Activated CD4-positive, alpha-beta T cell treated with anti-CD3 and anti-CD28 coated beads, Interleukin-2, amount 10 ng/mL, durations not matched to agents 7 days and 5 days (primary cell): Measurements from ENCODE around the gene PITRM1. TPM values are rescaled to one million over a fixed set of nuclear protein-coding genes. Genes with fewer than 3 reads are reported as not detected.
A peak's percentile ranks its signal among the peaks of the same experiment; 100 is the strongest.
"Not testable (repeated sequence)": the region's sequence is repeated elsewhere in the genome, so short reads cannot be mapped to it uniquely, and the experiment has no call there.

Source experiments
- CTCF ChIA-PET: fragments of 350-600 bp; sonication (Branson Sonifier 250); formaldehyde crosslinking; loops from one replicate; lab custom pipeline; 2021; ENCODE audit warnings: antibody characterized with exemption; lab: Charles Lee
- POLR2A ChIA-PET: fragments of 350-600 bp; sonication (Branson Sonifier 250); formaldehyde crosslinking; loops from one replicate; lab custom pipeline; 2021; ENCODE audit warnings: antibody characterized with exemption; lab: Charles Lee
- DNase-seq: peaks from one replicate; pipeline ENCODE4 v3.0.0-alpha.2; 2020
- H3K27ac Mint-ChIP-seq: one replicate; pipeline ENCODE4 v1.8.0; 2021; ENCODE audit warnings: mild to moderate bottlenecking, moderate library complexity, mixed read lengths
- H3K27me3 Mint-ChIP-seq: one replicate; pipeline ENCODE4 v1.8.0; 2021; ENCODE audit warnings: mixed read lengths
- H3K36me3 Mint-ChIP-seq: one replicate; pipeline ENCODE4 v1.8.0; 2021; ENCODE audit warnings: low read depth, mixed read lengths
- H3K4me1 Mint-ChIP-seq: one replicate; pipeline ENCODE4 v1.8.0; 2021; ENCODE audit warnings: mixed read lengths
- H3K4me3 Mint-ChIP-seq: one replicate; pipeline ENCODE4 v1.8.0; 2021; ENCODE audit warnings: mild to moderate bottlenecking, moderate library complexity, mixed read lengths
- H3K9me3 Mint-ChIP-seq: one replicate; pipeline ENCODE4 v1.8.0; 2021; ENCODE audit warnings: mixed read lengths
- total RNA-seq, 2 experiments: library from RNA; stranded (reverse); gene quantifications; one replicate each; pipeline ENCODE4 v1.2.3, GENCODE V29; 2021

Gene PITRM1, protein sequence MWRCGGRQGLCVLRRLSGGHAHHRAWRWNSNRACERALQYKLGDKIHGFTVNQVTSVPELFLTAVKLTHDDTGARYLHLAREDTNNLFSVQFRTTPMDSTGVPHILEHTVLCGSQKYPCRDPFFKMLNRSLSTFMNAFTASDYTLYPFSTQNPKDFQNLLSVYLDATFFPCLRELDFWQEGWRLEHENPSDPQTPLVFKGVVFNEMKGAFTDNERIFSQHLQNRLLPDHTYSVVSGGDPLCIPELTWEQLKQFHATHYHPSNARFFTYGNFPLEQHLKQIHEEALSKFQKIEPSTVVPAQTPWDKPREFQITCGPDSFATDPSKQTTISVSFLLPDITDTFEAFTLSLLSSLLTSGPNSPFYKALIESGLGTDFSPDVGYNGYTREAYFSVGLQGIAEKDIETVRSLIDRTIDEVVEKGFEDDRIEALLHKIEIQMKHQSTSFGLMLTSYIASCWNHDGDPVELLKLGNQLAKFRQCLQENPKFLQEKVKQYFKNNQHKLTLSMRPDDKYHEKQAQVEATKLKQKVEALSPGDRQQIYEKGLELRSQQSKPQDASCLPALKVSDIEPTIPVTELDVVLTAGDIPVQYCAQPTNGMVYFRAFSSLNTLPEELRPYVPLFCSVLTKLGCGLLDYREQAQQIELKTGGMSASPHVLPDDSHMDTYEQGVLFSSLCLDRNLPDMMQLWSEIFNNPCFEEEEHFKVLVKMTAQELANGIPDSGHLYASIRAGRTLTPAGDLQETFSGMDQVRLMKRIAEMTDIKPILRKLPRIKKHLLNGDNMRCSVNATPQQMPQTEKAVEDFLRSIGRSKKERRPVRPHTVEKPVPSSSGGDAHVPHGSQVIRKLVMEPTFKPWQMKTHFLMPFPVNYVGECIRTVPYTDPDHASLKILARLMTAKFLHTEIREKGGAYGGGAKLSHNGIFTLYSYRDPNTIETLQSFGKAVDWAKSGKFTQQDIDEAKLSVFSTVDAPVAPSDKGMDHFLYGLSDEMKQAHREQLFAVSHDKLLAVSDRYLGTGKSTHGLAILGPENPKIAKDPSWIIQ
- total RNA-seq, result 10 to 100 TPM; 57.4 to 58.0 TPM

GRCh38 chr10:3172446-3173170, at the start of gene PITRM1:
Gene PITRM1 (minus strand): TSS chr10:3172782. CDS start chr10:3172772, 10 bp downstream.
- ChIA-PET POLR2A (interaction anchor here (0.5 to 1.0 kb wide), 2 partner anchors 25 to 60 kb away, joined by 3 to 4 read pairs; no protein-coding TSS in a partner anchor), CTCF (interaction anchor here (1.1 to 1.2 kb wide), 2 partner anchors 9 to 21 kb away, joined by 4 read pairs; no protein-coding TSS in a partner anchor)
- peaks cover 2% of the 10 kb centered on the region for H3K9me3 Mint-ChIP-seq
- peak; percentile 99 for DNase-seq
- peaks cover 27% of the 10 kb centered on the region for H3K27me3 Mint-ChIP-seq
- H3K4me3 Mint-ChIP-seq, result peak within 1 kb of the TSS; percentile 89
- peaks cover 20% of the 10 kb centered on the region for H3K36me3 Mint-ChIP-seq
- peak within 1 kb of the TSS; percentile 88 for H3K27ac Mint-ChIP-seq
- peaks cover 17% of the 10 kb centered on the region for H3K4me1 Mint-ChIP-seq

DNA sequence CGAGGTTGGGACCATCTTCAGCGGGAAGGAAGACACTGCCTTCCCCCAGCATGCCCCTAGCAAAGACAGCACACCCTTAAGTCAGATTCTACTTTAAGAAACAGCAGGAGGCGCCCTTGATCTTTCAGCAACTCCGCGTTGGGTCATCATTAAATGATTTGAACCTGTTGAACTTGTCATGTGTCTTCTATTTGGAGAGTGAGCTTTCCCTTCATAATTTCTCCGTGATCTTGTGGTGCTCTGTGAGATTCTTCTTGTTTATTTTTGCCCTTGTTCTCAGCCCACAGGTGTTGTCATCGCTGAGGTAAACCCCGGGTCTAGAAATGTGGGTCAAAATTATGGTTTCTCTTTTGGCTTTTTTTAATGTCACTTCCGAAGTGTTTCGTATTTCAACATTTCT, 49.5 kb upstream of the PITRM1 start:
- Mint-ChIP-seq H3K27me3 (peaks cover 11% of the 10 kb centered on the region), H3K27ac (no peak overlapping the region), H3K4me1 (peaks cover under 1% of the 10 kb centered on the region), H3K9me3 (no peaks in the 10 kb centered on the region), H3K36me3 (no peaks in the 10 kb centered on the region), H3K4me3 (no peak overlapping the region)
- no peak for DNase-seq
- ChIA-PET POLR2A (no interaction called here), CTCF (no interaction called here)

GRCh38 chr10:3221601-3222000, 49.0 kb upstream of the PITRM1 start:
- DNase-seq, H3K9me3 Mint-ChIP-seq, H3K36me3 Mint-ChIP-seq, H3K4me3 Mint-ChIP-seq, H3K27ac Mint-ChIP-seq, CTCF ChIA-PET, H3K27me3 Mint-ChIP-seq, POLR2A ChIA-PET, H3K4me1 Mint-ChIP-seq: not testable (repeated sequence)

DNA sequence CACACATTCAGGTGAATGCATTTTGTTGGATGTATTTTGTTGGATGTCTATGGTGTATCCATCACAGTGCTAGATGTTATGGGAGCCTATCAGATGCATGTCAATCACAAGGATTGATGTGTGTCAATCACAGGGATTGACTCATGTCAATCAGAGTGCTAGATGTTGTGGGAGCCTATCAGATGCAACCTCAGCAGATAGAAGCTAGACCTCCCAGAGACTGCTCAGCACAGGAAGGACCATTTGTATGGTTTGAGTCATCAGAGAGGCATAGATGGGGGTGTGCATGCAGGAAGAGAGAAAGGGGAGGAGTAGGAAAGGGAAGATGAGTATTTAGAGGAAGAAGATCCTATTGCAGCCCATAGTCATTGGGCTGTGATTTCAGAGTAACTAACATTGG, 48.3 kb upstream of the PITRM1 start:
- DNase-seq, result no peak
- CTCF ChIA-PET, result no interaction called here
- Mint-ChIP-seq H3K9me3 (no peaks in the 10 kb centered on the region), H3K27me3 (peaks cover 10% of the 10 kb centered on the region), H3K36me3 (no peaks in the 10 kb centered on the region), H3K4me3 (no peak overlapping the region), H3K4me1 (no peaks in the 10 kb centered on the region), H3K27ac (no peak overlapping the region)
- POLR2A ChIA-PET, result no interaction called here

DNA sequence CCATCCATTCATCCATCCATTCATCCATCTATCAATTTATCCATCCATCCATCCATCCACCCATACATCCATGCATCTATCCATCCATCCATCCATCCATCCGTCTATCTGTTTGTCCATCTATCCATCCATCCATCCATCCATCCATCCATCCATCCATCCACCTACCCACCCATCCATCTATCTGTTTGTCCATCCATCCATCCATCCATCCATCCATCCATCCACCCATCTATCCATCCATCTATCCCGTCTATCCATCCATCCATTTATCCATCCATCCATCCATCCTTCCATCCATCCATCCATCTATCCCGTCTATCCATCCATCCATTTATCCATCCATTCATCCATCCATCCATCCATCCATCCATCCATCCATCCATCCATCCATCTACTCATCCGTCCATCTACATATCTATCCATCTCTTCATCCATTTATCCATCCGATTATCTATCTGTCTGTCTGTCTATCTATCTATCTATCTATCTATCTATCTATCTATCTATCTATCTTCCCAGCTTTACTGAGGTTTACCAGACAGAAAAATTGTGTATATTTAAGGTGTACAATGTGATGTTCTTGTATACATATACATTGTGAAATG, 46.5 kb upstream of the PITRM1 start:
- H3K9me3 Mint-ChIP-seq, DNase-seq, POLR2A ChIA-PET, H3K27ac Mint-ChIP-seq, H3K36me3 Mint-ChIP-seq, H3K27me3 Mint-ChIP-seq, H3K4me1 Mint-ChIP-seq, H3K4me3 Mint-ChIP-seq: not testable (repeated sequence)
- CTCF ChIA-PET, result interaction anchor here (0.7 kb wide), 1 partner anchor 11 kb away, joined by 3 read pairs; no protein-coding TSS in a partner anchor

DNA sequence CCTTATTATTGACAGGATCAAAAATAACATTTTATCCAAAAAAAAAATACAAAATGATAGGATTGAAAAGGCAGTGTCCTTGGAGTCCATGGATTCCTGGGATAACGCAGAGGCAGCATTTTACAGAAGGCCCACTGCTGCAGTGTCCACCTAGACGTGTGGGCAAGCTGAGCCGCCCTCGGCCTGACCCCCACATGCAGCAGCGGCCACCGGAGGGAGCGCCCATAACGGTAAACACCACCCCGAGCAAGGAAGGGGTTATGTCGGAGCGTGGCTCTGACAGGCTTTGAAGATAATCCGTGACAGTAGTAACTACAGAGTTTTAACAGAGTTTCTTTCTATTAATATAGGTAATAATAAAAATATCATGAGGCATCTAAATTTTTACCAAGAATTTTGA, 45.3 kb upstream of the PITRM1 start:
- ChIA-PET POLR2A (no interaction called here), CTCF (no interaction called here)
- Mint-ChIP-seq H3K4me1 (no peaks in the 10 kb centered on the region), H3K4me3 (no peak overlapping the region), H3K27ac (no peak overlapping the region), H3K9me3 (no peaks in the 10 kb centered on the region), H3K27me3 (peaks cover 12% of the 10 kb centered on the region), H3K36me3 (no peaks in the 10 kb centered on the region)
- no peak for DNase-seq

DNA sequence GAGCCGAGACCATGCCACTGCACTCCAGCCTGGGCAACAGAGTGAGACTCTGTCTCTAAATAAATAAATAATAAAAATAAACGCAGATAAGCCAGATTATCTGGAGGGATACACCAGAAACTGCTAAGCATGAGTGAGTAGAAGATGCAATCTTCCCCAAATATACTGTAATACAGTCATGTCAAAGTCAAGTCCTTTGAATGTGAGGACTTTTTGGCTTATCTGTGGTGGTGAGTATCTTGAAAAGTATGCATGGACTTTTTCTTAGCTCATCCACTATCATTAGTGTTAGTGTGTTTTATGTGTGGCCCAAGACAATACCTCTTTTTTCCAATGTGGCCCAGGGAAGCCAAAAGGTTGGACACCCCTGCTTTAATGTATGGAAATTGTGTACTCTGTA, 44.7 kb upstream of the PITRM1 start:
- DNase-seq, result no peak
- H3K36me3 Mint-ChIP-seq, result no peaks in the 10 kb centered on the region
- peaks cover 12% of the 10 kb centered on the region for H3K27me3 Mint-ChIP-seq
- H3K4me3 Mint-ChIP-seq, result no peak overlapping the region
- ChIA-PET CTCF (no interaction called here), POLR2A (no interaction called here)
- no peak overlapping the region for H3K27ac Mint-ChIP-seq
- no peaks in the 10 kb centered on the region for H3K9me3 Mint-ChIP-seq
- no peaks in the 10 kb centered on the region for H3K4me1 Mint-ChIP-seq

DNA sequence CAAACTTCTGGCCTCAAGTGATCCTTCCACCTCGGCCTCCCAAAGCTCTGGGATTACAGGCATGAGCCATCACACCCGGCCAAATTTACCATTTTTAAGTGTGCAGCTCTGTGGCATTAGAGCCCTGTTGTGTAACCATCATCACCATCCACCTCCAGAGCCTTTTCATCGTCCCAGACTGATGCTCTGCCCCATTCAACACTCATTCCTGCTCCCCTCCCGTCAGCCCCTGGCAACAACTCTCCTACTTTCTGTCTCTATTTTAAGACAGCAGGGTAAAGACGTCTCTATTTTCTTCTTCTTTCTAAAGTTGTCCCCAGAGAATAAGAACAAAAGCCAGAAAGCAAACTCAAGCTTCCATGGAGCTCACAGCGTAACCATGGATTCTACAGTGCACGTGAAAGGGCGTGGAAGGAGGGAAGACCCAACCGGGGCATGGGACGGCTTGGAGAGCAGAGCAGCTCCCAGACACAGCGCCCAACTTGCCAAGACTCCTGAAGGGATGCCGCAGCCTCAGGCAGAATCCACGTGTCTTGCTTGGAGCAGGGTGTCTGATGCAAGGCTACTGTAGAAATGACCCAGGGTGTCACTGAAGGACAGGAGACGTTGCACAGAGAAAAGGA, 42.7 kb upstream of the PITRM1 start:
- no peaks in the 10 kb centered on the region for H3K36me3 Mint-ChIP-seq
- H3K4me1 Mint-ChIP-seq, result no peaks in the 10 kb centered on the region

DNA sequence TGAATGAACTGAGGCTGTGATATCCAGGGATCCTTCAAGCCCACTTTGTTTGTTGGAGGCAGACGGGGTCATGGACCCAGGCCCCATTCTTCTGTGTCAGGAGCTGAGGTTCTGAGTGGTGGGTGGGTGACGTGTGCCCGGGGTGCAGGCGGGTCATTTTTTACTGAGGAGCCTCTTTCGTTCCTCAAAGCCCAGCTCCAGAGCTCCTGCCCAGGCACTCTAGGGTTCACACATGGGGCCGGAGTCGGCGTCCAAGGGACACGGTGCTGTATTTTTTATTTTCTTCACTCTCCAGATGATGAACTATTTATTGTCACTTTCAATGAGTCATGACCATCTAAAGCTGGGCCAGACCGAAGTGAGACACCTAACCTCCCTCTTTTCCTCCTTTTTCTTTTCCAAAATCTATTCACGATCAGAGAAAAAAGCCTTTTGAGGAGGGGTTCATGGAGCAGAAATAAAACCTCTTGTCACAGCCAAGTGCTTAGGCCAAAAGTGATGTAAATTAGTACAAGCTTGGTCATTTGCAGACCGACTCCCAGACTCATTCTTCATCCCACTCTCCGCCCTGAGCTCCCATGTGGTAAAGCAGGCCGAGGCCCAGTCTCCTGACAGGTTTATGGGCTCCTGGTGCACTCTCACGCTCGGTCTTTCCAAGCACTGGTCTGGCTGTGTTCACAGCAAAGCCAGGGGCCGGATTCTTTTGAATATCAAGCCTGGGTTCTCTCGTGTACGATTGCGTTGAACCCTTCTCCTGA, 41.4 kb upstream of the PITRM1 start:
- Mint-ChIP-seq H3K9me3 (no peaks in the 10 kb centered on the region), H3K27me3 (peaks cover 25% of the 10 kb centered on the region), H3K36me3 (no peaks in the 10 kb centered on the region), H3K27ac (no peak overlapping the region), H3K4me1 (no peaks in the 10 kb centered on the region), H3K4me3 (no peak overlapping the region)
- no peak for DNase-seq
- ChIA-PET CTCF (interaction anchor here (0.6 kb wide), 1 partner anchor 563 kb away, joined by 3 read pairs; no protein-coding TSS in a partner anchor), POLR2A (no interaction called here)

More for the DNA sequence above, 42.7 kb upstream of the PITRM1 start:
- POLR2A ChIA-PET, result no interaction called here
- CTCF ChIA-PET, result interaction anchor here (0.7 kb wide), 1 partner anchor 489 kb away, joined by 3 read pairs; no protein-coding TSS in a partner anchor
- no peak for DNase-seq
- Mint-ChIP-seq H3K27me3 (peaks cover 16% of the 10 kb centered on the region), H3K4me3 (no peak overlapping the region), H3K27ac (no peak overlapping the region), H3K9me3 (no peaks in the 10 kb centered on the region)

GRCh38 chr10:3213208-3213607, 40.6 kb upstream of the PITRM1 start:
- Mint-ChIP-seq H3K4me3 (no peak overlapping the region), H3K27ac (no peak overlapping the region), H3K9me3 (no peaks in the 10 kb centered on the region), H3K36me3 (no peaks in the 10 kb centered on the region), H3K27me3 (peaks cover 26% of the 10 kb centered on the region), H3K4me1 (no peaks in the 10 kb centered on the region)
- DNase-seq, result no peak
- CTCF ChIA-PET, result interaction anchor here (0.6 kb wide), 1 partner anchor 563 kb away, joined by 3 read pairs; no protein-coding TSS in a partner anchor
- POLR2A ChIA-PET, result no interaction called here

- Mint-ChIP-seq H3K27me3 (peaks cover 38% of the 10 kb centered on the region), H3K4me3 (no peak overlapping the region), H3K4me1 (no peaks in the 10 kb centered on the region), H3K27ac (no peak overlapping the region), H3K9me3 (no peaks in the 10 kb centered on the region), H3K36me3 (no peaks in the 10 kb centered on the region)
- ChIA-PET CTCF (interaction anchor here (0.7 to 1.3 kb wide), 3 partner anchors 13 to 1609 kb away, joined by 3 to 4 read pairs (median 3); no protein-coding TSS in a partner anchor), POLR2A (no interaction called here)
- DNase-seq, result no peak
Measured at GRCh38 chr10:3210251-3210877, 37.8 kb upstream of the PITRM1 start.
